GOT3 (cell line): ENCODE data around the gene FCSK.
"Not testable (repeated sequence)": the region's sequence is repeated elsewhere in the genome, so short reads cannot be mapped to it uniquely, and the experiment has no call there.

ENCODE experiments used
- DNase-seq: peaks from one replicate; lab custom pipeline; 2025; ENCODE audit warnings: mixed read lengths; lab: John Stamatoyannopoulos, UW

FCSK gene

GRCh38 chr16:70524399-70524825 is 70.0 kb downstream of the FCSK start:
- DNase-seq: not testable (repeated sequence)

- no peak for DNase-seq
Observed at GRCh38 chr16:70526403-70526802, 72.0 kb downstream of the FCSK start.

- DNase-seq: no peak
Observed at GRCh38 chr16:70527315-70527996, 73.1 kb downstream of the FCSK start.

GRCh38 chr16:70529051-70529777 is 74.8 kb downstream of the FCSK start:
- no peak for DNase-seq
